HG03432 (cell line): Measurements from ENCODE around the gene ALDH2.
"Not testable (repeated sequence)": the region's sequence is repeated elsewhere in the genome, so short reads cannot be mapped to it uniquely, and the experiment has no call there.

Source experiments
- ATAC-seq: cut with Tn5 transposase; IDR thresholded peaks from one replicate; pipeline ENCODE4 v1.9.1; 2021; ENCODE audit warnings: mild to moderate bottlenecking, moderate library complexity; ENCODE audit not compliant: unreplicated experiment

Gene ALDH2

DNA sequence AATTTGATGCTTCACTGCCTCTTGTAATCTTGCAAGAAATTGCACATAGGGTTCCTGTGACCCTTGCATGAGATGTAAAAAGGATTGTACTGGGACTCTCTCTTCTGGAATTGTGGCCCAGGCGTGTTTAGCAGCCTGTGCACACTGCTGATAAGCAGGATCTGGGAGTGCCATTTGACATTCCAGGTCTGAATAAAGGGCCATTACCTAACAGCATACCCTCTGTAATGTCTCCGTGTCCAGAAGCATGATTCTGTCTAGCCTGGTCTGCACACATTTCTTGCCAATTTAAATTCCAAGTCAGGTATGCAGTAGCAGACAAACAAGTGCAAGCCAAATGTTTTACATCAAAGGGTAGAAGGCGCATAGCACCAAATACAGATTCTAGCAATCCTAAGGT lies 57.2 kb downstream of the ALDH2 start:
- ATAC-seq, result no peak

- not testable (repeated sequence) for ATAC-seq
Measured at GRCh38 chr12:111824312-111824711, 57.6 kb downstream of the ALDH2 start.

- ATAC-seq, result no peak
Measured at GRCh38 chr12:111825509-111825908, 58.8 kb downstream of the ALDH2 start.

DNA sequence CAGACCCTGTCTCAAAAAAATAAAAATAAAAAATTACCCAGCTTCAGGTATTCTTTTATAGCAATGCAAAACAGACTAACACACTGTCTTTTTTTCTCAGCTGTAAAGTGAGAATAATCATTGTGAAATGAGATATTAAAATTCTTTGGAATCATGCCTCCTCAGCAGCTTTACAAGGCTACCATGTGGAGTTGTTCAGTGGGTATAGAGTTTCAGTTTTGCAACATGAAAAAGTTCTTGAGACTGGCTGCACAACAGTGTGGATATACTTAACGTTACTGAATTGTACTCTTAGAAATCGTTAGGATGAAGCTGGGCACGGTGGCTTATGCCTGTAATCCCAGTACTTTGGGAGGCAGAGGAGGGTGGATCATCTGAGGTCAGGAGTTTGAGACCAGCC lies 59.6 kb downstream of the ALDH2 start:
- no peak for ATAC-seq

- no peak for ATAC-seq
Measured at GRCh38 chr12:111826992-111827391, 60.3 kb downstream of the ALDH2 start.

DNA sequence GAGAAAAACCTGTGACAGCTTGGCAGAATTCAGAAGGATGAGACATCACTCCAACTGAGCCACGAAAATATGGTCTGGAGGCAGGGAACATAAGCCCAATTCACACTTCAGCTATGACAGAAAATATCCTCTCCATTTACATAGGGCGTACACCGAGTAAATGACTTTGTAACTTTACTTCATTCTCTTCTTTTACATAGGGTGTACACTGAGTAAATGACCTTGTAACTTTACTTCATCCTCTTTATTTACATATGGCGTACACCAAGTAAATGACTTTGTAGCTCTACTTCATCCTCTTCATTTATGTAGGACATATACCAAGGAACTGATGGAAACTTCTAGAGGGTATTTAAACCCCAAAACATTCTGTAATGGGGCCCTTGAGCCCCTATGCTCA lies 61.2 kb downstream of the ALDH2 start:
- no peak for ATAC-seq

DNA sequence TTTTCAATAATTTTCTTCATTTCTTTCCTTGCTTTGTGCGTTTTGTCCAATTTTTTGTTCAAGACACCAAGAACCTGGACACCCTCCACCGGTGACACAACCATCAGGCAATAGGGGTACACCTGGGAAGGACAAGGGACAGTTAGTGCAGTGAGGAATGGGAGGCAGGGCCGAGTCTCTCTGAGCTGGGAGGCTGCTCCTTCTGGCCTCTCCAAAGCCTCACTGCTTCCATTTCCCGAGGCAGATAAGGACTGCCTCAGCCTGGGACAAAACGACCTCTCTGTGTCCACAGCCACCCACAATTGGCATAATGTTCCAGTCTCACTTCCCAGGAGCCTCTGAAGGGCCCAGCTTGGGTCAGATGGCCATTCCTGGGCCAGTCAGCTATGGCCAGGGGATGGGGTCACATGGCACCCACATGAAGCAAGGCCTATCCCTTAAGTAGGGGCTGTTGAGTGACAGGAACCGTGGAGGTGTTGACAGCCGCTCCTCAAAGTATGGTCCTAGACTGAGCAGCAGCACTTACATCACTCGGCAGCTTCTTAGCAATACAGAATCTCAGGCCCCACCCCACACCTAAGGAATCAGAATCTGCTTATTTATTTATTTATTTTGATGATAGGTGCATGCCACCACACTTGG lies 61.7 kb downstream of the ALDH2 start:
- no peak for ATAC-seq

GRCh38 chr12:111829635-111830034 lies 62.9 kb downstream of the ALDH2 start:
- not testable (repeated sequence) for ATAC-seq

GRCh38 chr12:111834740-111835386 lies 68.1 kb downstream of the ALDH2 start:
- ATAC-seq, result not testable (repeated sequence)

DNA sequence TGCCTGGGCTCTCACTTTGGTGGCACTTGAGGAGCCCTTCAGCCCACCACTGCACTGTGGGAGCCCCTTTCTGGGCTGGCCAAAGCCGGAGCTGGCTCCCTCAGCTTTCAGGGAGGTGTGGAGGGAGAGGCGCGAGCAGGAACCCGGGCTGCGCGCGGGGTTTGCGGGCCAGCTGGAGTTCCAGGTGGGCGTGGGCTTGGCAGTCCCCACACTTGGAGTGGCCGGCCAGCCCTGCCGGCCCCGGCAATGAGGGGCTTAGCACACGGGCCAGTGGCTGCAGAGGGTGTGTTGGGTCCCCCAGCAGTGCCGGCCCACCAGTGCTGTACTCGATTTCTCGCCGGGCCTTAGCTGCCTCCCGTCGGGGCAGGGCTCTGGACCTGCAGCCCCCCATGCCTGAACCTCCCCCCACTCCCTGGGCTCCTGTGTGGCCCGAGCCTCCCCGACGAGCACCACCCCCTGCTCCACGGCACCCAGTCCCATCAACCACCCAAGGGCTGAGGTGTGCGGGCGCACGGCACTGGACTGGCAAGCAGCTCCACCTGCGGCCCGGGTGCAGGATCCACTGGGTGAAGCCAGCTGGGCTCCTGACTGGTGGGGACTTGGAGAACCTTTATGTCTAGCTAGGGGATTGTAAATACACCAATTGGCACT lies 68.9 kb downstream of the ALDH2 start:
- ATAC-seq, result not testable (repeated sequence)

- no peak for ATAC-seq
Measured at GRCh38 chr12:111838353-111838752, 71.6 kb downstream of the ALDH2 start.

DNA sequence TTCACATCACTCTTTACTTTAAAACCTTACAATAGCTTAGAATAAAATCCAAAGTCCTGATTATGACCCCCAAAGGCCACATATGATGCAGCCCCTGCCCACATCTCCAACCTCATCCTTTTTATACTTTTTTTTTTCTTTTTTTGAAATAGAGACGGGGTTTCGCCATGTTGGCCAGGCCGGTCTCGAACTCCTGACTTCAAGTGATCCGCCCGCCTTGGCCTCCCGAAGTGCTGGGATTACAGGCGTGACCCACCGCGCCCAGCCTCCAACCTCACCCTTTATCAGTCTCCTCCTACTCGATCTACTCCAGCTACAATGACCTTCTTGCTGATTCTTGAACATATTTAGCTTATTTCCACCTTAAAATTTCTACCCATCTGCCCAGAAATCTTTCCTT lies 74.1 kb downstream of the ALDH2 start:
- ATAC-seq, result no peak

- no peak for ATAC-seq
Measured at GRCh38 chr12:111841236-111841749, 74.6 kb downstream of the ALDH2 start.

GRCh38 chr12:111841750-111842555 lies 75.2 kb downstream of the ALDH2 start, which contains the start of gene MAPKAPK5:
Gene MAPKAPK5 (plus strand): TSS chr12:111842228. CDS start chr12:111842734, 506 bp downstream.
- peak; percentile 84 for ATAC-seq

DNA sequence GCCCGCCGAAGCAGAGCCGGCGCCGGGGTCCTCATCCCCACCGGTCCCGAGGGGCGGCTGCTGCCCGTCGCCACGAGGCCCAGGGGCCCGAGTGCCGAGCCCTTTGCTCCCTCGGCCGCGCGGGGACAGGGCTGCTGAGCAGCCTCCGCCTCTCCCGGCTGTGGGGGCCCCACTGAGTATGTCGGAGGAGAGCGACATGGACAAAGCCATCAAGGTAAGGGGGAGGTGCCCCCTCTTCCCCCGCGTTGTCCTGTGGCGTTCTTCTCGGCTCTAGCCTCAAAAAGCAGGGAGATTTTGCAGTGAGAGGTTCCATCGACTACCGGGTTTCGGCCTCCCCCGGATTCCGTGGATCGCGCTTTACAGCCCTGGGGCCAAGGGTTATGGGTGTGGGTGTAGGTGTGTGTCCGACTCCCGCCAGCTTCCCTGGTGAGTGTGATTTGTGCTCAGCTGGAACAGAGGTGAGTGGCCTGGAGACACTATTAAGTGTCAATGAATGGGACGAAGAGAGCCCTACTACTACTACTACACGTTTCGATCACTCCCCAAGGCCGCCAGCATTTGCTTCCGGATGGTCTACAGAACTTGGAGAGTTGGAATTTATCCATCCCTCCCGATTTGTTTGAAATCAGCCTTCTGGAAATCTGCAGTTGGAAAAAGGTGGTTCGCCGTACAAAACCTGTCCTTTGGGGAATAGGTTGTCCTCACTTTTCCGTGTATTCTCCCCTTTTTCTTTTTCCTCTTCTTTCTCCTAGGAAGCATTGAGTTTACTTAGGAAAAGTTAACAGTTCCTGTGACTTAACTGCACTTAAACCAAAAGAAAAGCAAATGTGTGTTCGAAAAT lies 76.0 kb downstream of the ALDH2 start:
- peak; percentile 4 for ATAC-seq

DNA sequence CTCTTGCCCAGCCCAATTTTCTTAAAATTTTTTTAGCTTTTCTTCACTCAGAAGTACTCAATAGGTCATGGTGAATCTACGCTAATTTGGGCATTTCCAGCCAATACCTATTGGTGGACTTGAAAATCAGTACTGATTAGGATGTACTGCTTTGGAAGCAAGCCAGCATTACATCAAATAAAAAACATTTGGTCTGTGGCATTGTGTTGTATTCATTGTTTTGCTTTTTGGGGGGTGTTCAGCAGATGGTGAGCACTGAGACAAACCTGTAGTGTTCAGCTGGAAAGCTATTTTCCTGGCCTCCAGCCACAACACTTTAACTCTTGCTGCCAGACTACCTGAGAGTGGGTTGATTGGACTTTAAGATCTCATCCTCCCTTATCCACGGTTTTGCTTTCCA lies 79.3 kb downstream of the ALDH2 start:
- no peak for ATAC-seq

DNA sequence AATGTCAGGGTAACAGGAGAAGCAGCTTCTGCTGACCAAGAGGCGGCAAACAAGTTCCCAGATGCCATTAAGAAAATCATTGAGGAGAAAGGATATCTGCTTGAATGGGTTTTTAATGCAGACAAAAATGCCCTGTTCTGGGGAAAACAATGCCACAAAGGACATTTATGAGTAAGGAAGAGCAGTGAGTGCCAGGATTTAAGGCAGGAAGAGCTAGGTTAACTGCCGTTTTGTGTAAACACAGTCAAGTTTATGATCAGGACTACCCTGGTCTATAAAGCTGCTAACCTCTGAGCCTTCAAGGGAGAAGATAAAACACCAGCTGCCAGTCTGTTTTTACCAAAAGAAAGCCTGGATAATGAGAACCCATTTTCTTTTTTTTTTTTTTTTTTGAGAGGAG lies 83.8 kb downstream of the ALDH2 start:
- no peak for ATAC-seq

DNA sequence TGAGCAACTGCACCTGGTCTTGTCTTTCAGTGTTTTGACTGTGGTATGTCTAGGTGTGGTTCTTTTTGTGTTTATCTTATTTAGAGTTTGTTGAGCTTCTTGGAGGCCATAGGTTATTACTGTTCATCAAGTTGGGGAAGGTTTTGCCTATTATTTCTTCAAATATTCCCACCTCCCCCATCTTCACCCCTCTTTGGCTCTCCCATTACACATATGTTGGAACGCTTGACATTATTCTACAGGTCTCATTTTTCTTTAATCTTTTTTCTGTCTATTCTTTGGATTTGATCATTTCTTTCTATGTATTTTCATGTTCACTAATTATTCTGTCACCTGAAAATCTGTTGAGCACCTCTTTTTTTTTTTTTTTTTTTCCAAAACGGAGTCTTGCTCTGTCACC lies 91.5 kb downstream of the ALDH2 start:
- no peak for ATAC-seq

GRCh38 chr12:111858778-111859177 lies 92.0 kb downstream of the ALDH2 start:
- ATAC-seq, result no peak

GRCh38 chr12:111864913-111865312 lies 98.2 kb downstream of the ALDH2 start:
- no peak for ATAC-seq
